ENCODE results near the gene HSPB7.

The HSPB7 gene

DNA sequence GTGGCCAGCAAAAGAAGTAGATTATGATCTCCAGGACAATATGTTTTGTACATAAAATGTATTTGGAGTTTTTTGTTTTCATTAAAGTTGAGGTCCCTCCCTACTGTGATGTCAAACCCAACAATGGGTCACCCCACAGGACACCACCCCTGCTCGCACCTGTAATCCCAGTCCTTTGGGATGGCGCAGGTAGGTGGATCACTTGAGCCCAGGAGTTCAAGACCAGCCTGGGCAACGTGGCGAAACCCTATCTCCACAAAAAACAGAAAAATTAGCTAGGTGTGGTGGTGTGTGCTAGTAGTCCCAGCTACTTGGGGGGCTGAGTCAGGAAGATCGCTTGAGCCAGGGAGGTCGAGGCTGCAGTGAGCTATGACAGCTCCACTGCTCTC is 50.9 kb downstream of the HSPB7 start:
- no peak for DNase-seq (ENCODE audit: low spot score)
- in situ Hi-C loops (cut with MboI; ENCODE audit: low sequenced_read_pairs, unreplicated experiment): no loop called here

DNA sequence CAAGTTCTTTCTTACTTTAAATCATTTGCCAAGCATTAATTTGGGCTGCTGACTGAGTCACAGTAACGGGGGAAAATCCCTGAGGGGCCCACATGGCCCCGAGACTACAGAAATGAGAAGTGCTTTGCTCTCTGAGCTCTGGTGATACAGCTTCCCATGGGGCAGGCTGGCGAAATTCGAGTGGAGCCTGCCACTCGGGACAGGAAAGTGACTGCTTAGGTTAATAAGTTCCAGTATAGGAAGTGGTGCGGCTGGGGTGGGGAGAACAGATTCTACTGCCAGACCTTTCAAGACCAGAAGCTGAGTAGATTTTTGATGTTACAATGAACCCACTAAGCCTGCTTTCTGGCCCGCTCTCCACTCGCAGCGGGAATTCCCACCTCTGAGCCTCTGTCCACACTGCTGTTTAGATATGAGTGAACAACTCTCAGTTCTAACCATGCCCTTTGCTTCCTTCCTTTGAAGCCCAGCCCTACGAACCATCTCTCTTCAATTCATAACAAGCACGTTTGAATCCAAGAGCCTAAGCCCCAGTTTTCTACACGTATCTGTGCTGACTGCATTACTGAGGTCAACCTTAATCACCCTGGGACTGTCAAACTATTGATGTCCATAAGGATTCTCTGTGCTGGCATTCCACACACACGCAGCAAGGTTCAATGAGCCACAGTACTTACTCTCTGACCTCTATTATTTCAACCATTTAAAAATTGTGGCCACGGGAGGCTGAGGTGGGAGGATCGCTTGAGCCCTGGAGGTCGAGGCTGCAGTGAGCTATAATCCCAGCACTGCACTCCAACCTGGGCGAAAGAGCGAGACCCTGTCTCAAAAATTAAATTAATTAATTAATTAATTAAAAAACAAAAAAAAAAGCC is 51.5 kb downstream of the HSPB7 start:
- in situ Hi-C loops (cut with MboI; ENCODE audit: low sequenced_read_pairs, unreplicated experiment): no loop called here
- peak; percentile 83 for DNase-seq (ENCODE audit: low spot score)
- TF ChIP-seq, protein P1, sequence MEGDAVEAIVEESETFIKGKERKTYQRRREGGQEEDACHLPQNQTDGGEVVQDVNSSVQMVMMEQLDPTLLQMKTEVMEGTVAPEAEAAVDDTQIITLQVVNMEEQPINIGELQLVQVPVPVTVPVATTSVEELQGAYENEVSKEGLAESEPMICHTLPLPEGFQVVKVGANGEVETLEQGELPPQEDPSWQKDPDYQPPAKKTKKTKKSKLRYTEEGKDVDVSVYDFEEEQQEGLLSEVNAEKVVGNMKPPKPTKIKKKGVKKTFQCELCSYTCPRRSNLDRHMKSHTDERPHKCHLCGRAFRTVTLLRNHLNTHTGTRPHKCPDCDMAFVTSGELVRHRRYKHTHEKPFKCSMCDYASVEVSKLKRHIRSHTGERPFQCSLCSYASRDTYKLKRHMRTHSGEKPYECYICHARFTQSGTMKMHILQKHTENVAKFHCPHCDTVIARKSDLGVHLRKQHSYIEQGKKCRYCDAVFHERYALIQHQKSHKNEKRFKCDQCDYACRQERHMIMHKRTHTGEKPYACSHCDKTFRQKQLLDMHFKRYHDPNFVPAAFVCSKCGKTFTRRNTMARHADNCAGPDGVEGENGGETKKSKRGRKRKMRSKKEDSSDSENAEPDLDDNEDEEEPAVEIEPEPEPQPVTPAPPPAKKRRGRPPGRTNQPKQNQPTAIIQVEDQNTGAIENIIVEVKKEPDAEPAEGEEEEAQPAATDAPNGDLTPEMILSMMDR (IDR thresholded peaks at IDR 0.05; ENCODE audit: borderline replicate concordance, control extremely low read depth, extremely low read depth, insufficient read depth, missing control alignments): no peak

More for the DNA sequence above, 50.9 kb downstream of the HSPB7 start:
- TF ChIP-seq, protein P1 (IDR thresholded peaks at IDR 0.05; ENCODE audit: borderline replicate concordance, control extremely low read depth, extremely low read depth, insufficient read depth, missing control alignments): no peak

DNA sequence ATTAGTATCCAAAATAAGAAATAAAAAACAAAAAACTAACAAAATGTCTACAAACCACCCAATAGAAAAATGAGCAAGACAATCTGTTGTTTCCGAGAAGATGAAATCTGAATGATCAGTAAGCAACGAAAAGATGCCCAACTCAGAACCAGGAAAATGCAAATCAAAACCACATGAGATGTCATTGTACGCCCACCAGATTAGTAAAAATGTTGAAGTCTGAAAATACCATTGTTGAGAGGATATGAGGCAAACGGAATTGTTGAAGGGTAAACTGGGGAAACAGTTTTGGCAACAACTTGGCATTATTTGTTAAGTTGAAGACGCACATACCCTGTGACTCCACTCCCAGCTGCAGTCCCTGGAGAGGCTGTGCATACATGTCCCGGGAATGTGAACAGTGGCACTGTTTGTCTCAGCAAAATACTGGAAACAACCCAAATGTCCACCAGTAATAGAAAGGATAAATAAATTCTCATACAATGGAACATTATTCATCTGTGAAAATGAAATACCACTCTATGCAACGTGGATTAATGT is 52.5 kb downstream of the HSPB7 start:
- in situ Hi-C loops (cut with MboI; ENCODE audit: low sequenced_read_pairs, unreplicated experiment): no loop called here
- TF ChIP-seq, protein P1 (IDR thresholded peaks at IDR 0.05; ENCODE audit: borderline replicate concordance, control extremely low read depth, extremely low read depth, insufficient read depth, missing control alignments): no peak
- DNase-seq (ENCODE audit: low spot score): no peak
